HG02642 (cell line): Measurements from ENCODE around the gene FBRS.
"Not testable (repeated sequence)": the region's sequence is repeated elsewhere in the genome, so short reads cannot be mapped to it uniquely, and the experiment has no call there.

Experiments
- ATAC-seq: cut with Tn5 transposase; IDR thresholded peaks from one replicate; pipeline ENCODE4 v1.9.1; 2021; ENCODE audit warnings: mild to moderate bottlenecking; ENCODE audit not compliant: unreplicated experiment, poor library complexity

The FBRS gene

GRCh38 chr16:30696646-30697045 lies 38.4 kb downstream of the FBRS start:
- not testable (repeated sequence) for ATAC-seq

GRCh38 chr16:30697264-30698138 lies 39.3 kb downstream of the FBRS start:
- ATAC-seq, result peak; percentile 85

- peak; percentile 72 for ATAC-seq
Observed at GRCh38 chr16:30698139-30698815, 40.0 kb downstream of the FBRS start.

GRCh38 chr16:30698816-30699614 lies 40.8 kb downstream of the FBRS start, which contains the start of gene SRCAP:
SRCAP (plus strand) TSS chr16:30699171; CDS start chr16:30700825, 1,654 bp downstream.
- ATAC-seq, result peak; percentile 35

- ATAC-seq, result no peak
Observed at GRCh38 chr16:30699615-30700099, 41.4 kb downstream of the FBRS start.

GRCh38 chr16:30700491-30700890 lies 42.3 kb downstream of the FBRS start:
- ATAC-seq, result no peak

GRCh38 chr16:30700971-30701370 lies 42.7 kb downstream of the FBRS start:
- no peak for ATAC-seq

GRCh38 chr16:30703071-30703470 lies 44.8 kb downstream of the FBRS start:
- not testable (repeated sequence) for ATAC-seq

- no peak for ATAC-seq
Observed at GRCh38 chr16:30703971-30704370, 45.7 kb downstream of the FBRS start.

GRCh38 chr16:30706046-30706445 lies 47.8 kb downstream of the FBRS start:
- ATAC-seq, result no peak

- no peak for ATAC-seq
Observed at GRCh38 chr16:30710971-30711370, 52.7 kb downstream of the FBRS start.

- ATAC-seq, result no peak
Observed at GRCh38 chr16:30711712-30712111, 53.5 kb downstream of the FBRS start.

- no peak for ATAC-seq
Observed at GRCh38 chr16:30715750-30716445, 57.7 kb downstream of the FBRS start.

GRCh38 chr16:30720086-30720485 lies 61.9 kb downstream of the FBRS start:
- ATAC-seq, result no peak
